HG02870 (cell line): Measurements from ENCODE around the gene OTULIN.

Experiments
- ATAC-seq: cut with Tn5 transposase; IDR thresholded peaks from one replicate; pipeline ENCODE4 v1.9.1; 2021; ENCODE audit warnings: mild to moderate bottlenecking, moderate library complexity; ENCODE audit not compliant: unreplicated experiment

The OTULIN gene

GRCh38 chr5:14738050-14738449, 73.5 kb downstream of the OTULIN start:
- no peak for ATAC-seq

- ATAC-seq, result no peak
These were observed 75.0 kb downstream of the OTULIN start for GRCh38 chr5:14739538-14739937.

GRCh38 chr5:14739981-14740380, 75.5 kb downstream of the OTULIN start:
- no peak for ATAC-seq

GRCh38 chr5:14741131-14741530, 76.6 kb downstream of the OTULIN start:
- no peak for ATAC-seq

GRCh38 chr5:14741801-14742440, 77.4 kb downstream of the OTULIN start:
- ATAC-seq, result no peak

GRCh38 chr5:14742498-14742897, 78.0 kb downstream of the OTULIN start:
- no peak for ATAC-seq

GRCh38 chr5:14743601-14744295, 79.2 kb downstream of the OTULIN start:
- no peak for ATAC-seq

- no peak for ATAC-seq
These were observed 80.0 kb downstream of the OTULIN start for GRCh38 chr5:14744296-14745187.

GRCh38 chr5:14745188-14745563, 80.7 kb downstream of the OTULIN start:
- no peak for ATAC-seq

GRCh38 chr5:14745753-14746152, 81.2 kb downstream of the OTULIN start:
- no peak for ATAC-seq

GRCh38 chr5:14748180-14748900, 83.8 kb downstream of the OTULIN start:
- ATAC-seq, result no peak
